K562 (cell line): Measurements from ENCODE around the gene STK17A. TPM values are rescaled to one million over a fixed set of nuclear protein-coding genes. Genes with fewer than 3 reads are reported as not detected.

Experiments used
- ATAC-seq: fragments of 200-7000 bp; cut with Tn5 transposase; 3 replicates; pipeline ENCODE4 v1.9.1; 2020; ENCODE audit warnings: moderate library complexity
- BruUV-seq: library from RNA; stranded (reverse); fragments of 400-500 nt; replicated peaks from 2 replicates; lab custom pipeline; 2021; lab: Mats Ljungman, UMichigan
- CTCF ChIA-PET: fragments of 300-600 bp; formaldehyde crosslinking; extraction: SDS; loops from one replicate; lab custom pipeline; 2021; ENCODE audit warnings: low intra/inter-chr PET ratio; lab: Yijun Ruan, JAX
- POLR2A ChIA-PET: fragments of 300-600, 350-650 bp; sonication (Branson Sonifier 250); formaldehyde crosslinking; extraction: SDS; loops from one replicate; lab custom pipeline; 2021; ENCODE audit warnings: antibody characterized with exemption, inconsistent platforms; lab: Yijun Ruan, JAX
- DNase-seq, 4 experiments: peaks; one replicate each; pipeline versions ENCODE4 v3.0.0 to v3.0.0-alpha.2; 2011 to 2018; ENCODE audit warnings: low spot score in 3 of 4, mixed read lengths in 3 of 4; ENCODE audit errors: extremely low read depth in 1 of 4
- FAIRE-seq: peaks from 2 replicates; lab custom pipeline; 2011; peaks lifted over from hg19 to GRCh38; lab: Jason Lieb, UNC
- H2AFZ ChIP-seq: 2 replicates; pipeline ENCODE4 v1.6.0; 2011; ENCODE audit warnings: low read depth, low read length, control low read depth, inconsistent platforms
- H3K27ac ChIP-seq: fragments of 200-600 bp; 3 replicates; pipeline ENCODE4 v1.8.0; 2011; ENCODE audit warnings: low read depth, mild to moderate bottlenecking, control low read depth, inconsistent platforms, low read length, moderate library complexity, mixed read lengths; ENCODE audit errors: extremely low read depth
- H3K27me3 ChIP-seq, 2 experiments: fragments of 300-600 bp in 1 of 2; 2 replicates in 1 of 2; 3 replicates in 1 of 2; pipeline versions ENCODE4 v1.6.0 to v1.8.0; 2011; ENCODE audit warnings: inconsistent platforms in 2 of 2, low read length in 2 of 2, mild to moderate bottlenecking in 1 of 2, mixed read lengths in 1 of 2, moderate library complexity in 1 of 2; ENCODE audit not compliant: control insufficient read depth in 2 of 2, insufficient read depth in 2 of 2
- H3K36me3 ChIP-seq: fragments of 300-600 bp; 3 replicates; pipeline ENCODE4 v1.8.0; 2011; ENCODE audit warnings: mild to moderate bottlenecking, low read length, inconsistent platforms; ENCODE audit not compliant: control insufficient read depth, insufficient read depth
- H3K4me1 ChIP-seq, 2 experiments: fragments of 200-600 bp in 1 of 2; replicated peaks in 1 of 2; 2 replicates in 1 of 2; 3 replicates in 1 of 2; pipeline versions ENCODE4 v1.5.1 to v1.8.0; 2011; ENCODE audit warnings: inconsistent platforms in 2 of 2, low read length in 2 of 2, mild to moderate bottlenecking in 1 of 2, mixed read lengths in 1 of 2, moderate library complexity in 1 of 2; ENCODE audit not compliant: control insufficient read depth in 2 of 2, insufficient read depth in 2 of 2
- H3K4me2 ChIP-seq: 2 replicates; pipeline ENCODE4 v1.6.1; 2011; ENCODE audit warnings: low read length, control low read depth, inconsistent platforms, mixed read lengths; ENCODE audit not compliant: insufficient read depth
- H3K4me3 ChIP-seq: fragments of 200-600 bp; sonication (generic), shearing (Covaris generic); 2 replicates; pipeline ENCODE4 v1.5.1; 2016; ENCODE audit warnings: control low read depth, inconsistent platforms
- H3K79me2 ChIP-seq: fragments of 200-600 bp; 3 replicates; pipeline ENCODE4 v1.8.0; 2011; ENCODE audit warnings: low read length, inconsistent platforms; ENCODE audit not compliant: control insufficient read depth, insufficient read depth
- H3K9ac ChIP-seq, 2 experiments: 2 replicates each; pipeline versions ENCODE4 v1.6.0 to v1.6.1; 2011; ENCODE audit warnings: low read depth in 2 of 2, low read length in 2 of 2, control low read depth in 1 of 2, inconsistent platforms in 1 of 2, mild to moderate bottlenecking in 1 of 2, mixed read lengths in 1 of 2; ENCODE audit not compliant: insufficient read depth in 1 of 2
- H3K9me1 ChIP-seq: one replicate; pipeline ENCODE4 v1.6.0; 2011; ENCODE audit warnings: inconsistent platforms, mild to moderate bottlenecking, low read length, moderate library complexity; ENCODE audit not compliant: control insufficient read depth, insufficient read depth
- H3K9me3 ChIP-seq: replicated peaks from 2 replicates; pipeline ENCODE4 v1.5.1; 2011; ENCODE audit warnings: low read depth, low read length, inconsistent platforms; ENCODE audit not compliant: control insufficient read depth, insufficient read depth
- H4K20me1 ChIP-seq: replicated peaks from 2 replicates; pipeline ENCODE4 v1.6.1; 2011; ENCODE audit warnings: low read length, inconsistent platforms, mixed read lengths; ENCODE audit not compliant: control insufficient read depth, insufficient read depth
- CSDE1 ChIP-seq, 2 experiments: fragments of 450-650 bp; IDR thresholded peaks; 2 replicates each; pipeline ENCODE4 v1.6.1; 2016; ENCODE audit warnings: mild to moderate bottlenecking in 1 of 2
- EP300 ChIP-seq: IDR thresholded peaks from 2 replicates; pipeline ENCODE4 v1.6.1; 2012; ENCODE audit warnings: low read length, improper control_type of control experiment
- ETV1 ChIP-seq: fragments of 450-650 bp; conservative IDR thresholded peaks from 2 replicates; pipeline ENCODE4 v1.6.1; 2016; ENCODE audit warnings: missing genetic modification characterization, control low read depth, low read depth, missing compliant biosample characterization
- KAT8 ChIP-seq: fragments of 450-650 bp; IDR thresholded peaks from 2 replicates; pipeline ENCODE4 v1.6.1; 2016; ENCODE audit warnings: low read depth, mild to moderate bottlenecking
- MAFF ChIP-seq: IDR thresholded peaks from 2 replicates; pipeline ENCODE4 v1.6.1; 2012; ENCODE audit warnings: low read length, improper control_type of control experiment
- TEAD2 ChIP-seq: fragments of 450-650 bp; IDR thresholded peaks from 2 replicates; pipeline ENCODE4 v1.6.1; 2016; ENCODE audit warnings: missing genetic modification characterization, control low read depth, missing compliant biosample characterization
- ZNF253 ChIP-seq: fragments of 250-450 bp; sonication (Bioruptor Pico); conservative IDR thresholded peaks from 2 replicates; pipeline ENCODE4 v1.6.1; 2021; ENCODE audit warnings: mild to moderate bottlenecking
- ZNF3 ChIP-seq: fragments of 250-450 bp; sonication (Bioruptor Pico); IDR thresholded peaks from 2 replicates; pipeline ENCODE4 v1.5.0; 2021; ENCODE audit warnings: mild to moderate bottlenecking, moderate library complexity
- WGBS: fragments of 100-300 bp; shearing (Covaris generic); methylation state at CpG from one replicate; pipeline ENCODE4 v1.1.6; 2016; ENCODE audit warnings: low coverage, mixed read lengths; ENCODE audit not compliant: insufficient coverage; ENCODE audit errors: missing lambda C conversion rate; 5-methylcytosine and 5-hydroxymethylcytosine counted together
- in situ Hi-C: fragments of 300-500 bp; cut with MboI; formaldehyde crosslinking; loops from 4 replicates; pipeline ENCODE4 v1.15.0; 2018; ENCODE audit warnings: inconsistent platforms, mixed read lengths
- intact Hi-C: fragments of 100-400 bp; cut with micrococcal nuclease; formaldehyde crosslinking; loops from 2 replicates; pipeline ENCODE4 v1.14.2; 2022
- polyA plus RNA-seq, 8 experiments: library from polyadenylated mRNA; depleted of rRNA in 4 of 8; stranded (reverse) in 5 of 8; unstranded in 3 of 8; fragments of >200 nt; fragmentation: Nextera tagmentation in 2 of 8; fragmentation: Illumina TruSeq in 1 of 8; extraction: Ambion mirVana in 2 of 8; extraction: Trizol in 1 of 8; gene quantifications; 2 replicates each; pipeline versions ENCODE4 v1.2.1 to v1.2.3, GENCODE V29; 2011 to 2014; ENCODE audit warnings: inconsistent platforms in 1 of 8, missing spikeins in 1 of 8
- total RNA-seq, 7 experiments: library from RNA; depleted of rRNA in 6 of 7; stranded (reverse); fragments of >200 nt in 6 of 7; fragmentation: Illumina TruSeq in 2 of 7; extraction: Trizol in 2 of 7; gene quantifications; 2 replicates each; pipeline versions ENCODE4 v1.2.1 to v1.2.3, GENCODE V29; 2011 to 2021; ENCODE audit warnings: low replicate concordance in 1 of 7

Gene STK17A
- total and polyA plus RNA-seq, 9 of the 15 experiments (the other 6 are each of a cell fraction or from before 2014, with no cell fraction given), result 3.4 to 16.3 (median 13.2) TPM

GRCh38 chr7:43653466-43653865 lies 70.6 kb downstream of the STK17A start:
- Histone ChIP-seq H3K79me2 (peaks cover 57% of the 10 kb centered on the region), H3K4me2 (no peak overlapping the region), H3K9me1 (no peaks in the 10 kb centered on the region), H3K9me3 (no peaks in the 10 kb centered on the region), H3K36me3 (peaks cover 42% of the 10 kb centered on the region; the same call in 2 of the 3 replicates), H3K4me3 (no peak overlapping the region), H4K20me1 (peaks cover 8% of the 10 kb centered on the region; the same call in 1 of the 2 replicates), H3K4me1 (no peaks in the 10 kb centered on the region), H3K9ac (no peak overlapping the region), H3K27ac (no peak overlapping the region), H3K27me3 (no peaks in the 10 kb centered on the region), H2AFZ (no peak overlapping the region)
- FAIRE-seq (no peak), ATAC-seq (no peak), DNase-seq (no peak)
- 91% methylated on average over 4 of the region's 4 CpGs for WGBS
- TF ChIP-seq MAFF, result no peak
- BruUV-seq, result no TSS peak
- POLR2A ChIA-PET, result no interaction called here
- CTCF ChIA-PET, result no interaction called here
- intact Hi-C loops (no loop called here), in situ Hi-C loops (no loop called here)

GRCh38 chr7:43653891-43654504 lies 71.1 kb downstream of the STK17A start:
- intact Hi-C loops, result no loop called here
- Histone ChIP-seq H3K9me1 (peaks cover 2% of the 10 kb centered on the region), H3K9ac (no peak overlapping the region), H3K4me2 (no peak overlapping the region), H3K4me1 (no peaks in the 10 kb centered on the region), H3K27ac (no peak overlapping the region), H3K36me3 (peaks cover 36% of the 10 kb centered on the region; the same call in 2 of the 3 replicates), H4K20me1 (peaks cover 8% of the 10 kb centered on the region; the same call in 1 of the 2 replicates), H3K9me3 (no peaks in the 10 kb centered on the region), H3K4me3 (no peak overlapping the region), H2AFZ (no peak overlapping the region), H3K79me2 (peaks cover 63% of the 10 kb centered on the region), H3K27me3 (no peaks in the 10 kb centered on the region)
- ChIA-PET CTCF (no interaction called here), POLR2A (interaction anchor here (0.6 kb wide), 1 partner anchor 71 kb away, joined by 4 read pairs; the partner anchor contains the start of gene STK17A)
- no peak for FAIRE-seq
- TF ChIP-seq CSDE1 (IDR thresholded peaks at IDR 0.05), result no peak
- no peak for TF ChIP-seq ZNF253
- no peak for TF ChIP-seq EP300
- TF ChIP-seq ZNF3 (CRISPR knock-in tag), result no peak
- no peak for TF ChIP-seq KAT8
- TF ChIP-seq TEAD2 (tag), result no peak
- no peak for TF ChIP-seq ETV1
- in situ Hi-C loops, result no loop called here
- BruUV-seq, result no TSS peak
- ATAC-seq, result no peak
- WGBS, result 94% methylated on average over 4 of the region's 4 CpGs
- no peak for DNase-seq
